HG02588 (cell line): Measurements from ENCODE around the gene MROH2B.

ENCODE experiments used
- ATAC-seq: cut with Tn5 transposase; IDR thresholded peaks from one replicate; pipeline ENCODE4 v1.9.1; 2021; ENCODE audit warnings: mild to moderate bottlenecking, moderate library complexity; ENCODE audit not compliant: unreplicated experiment

MROH2B gene

GRCh38 chr5:40976041-40976440, 95.1 kb downstream of the MROH2B start:
- no peak for ATAC-seq

GRCh38 chr5:40973364-40974004, 97.7 kb downstream of the MROH2B start:
- no peak for ATAC-seq

GRCh38 chr5:40972434-40972833, 98.7 kb downstream of the MROH2B start:
- no peak for ATAC-seq

GRCh38 chr5:40962207-40962955, 108.8 kb downstream of the MROH2B start:
- no peak for ATAC-seq

- ATAC-seq = no peak
Measured at GRCh38 chr5:40960037-40960436, 111.1 kb downstream of the MROH2B start.

GRCh38 chr5:40958811-40959210, 112.3 kb downstream of the MROH2B start:
- ATAC-seq = no peak

DNA sequence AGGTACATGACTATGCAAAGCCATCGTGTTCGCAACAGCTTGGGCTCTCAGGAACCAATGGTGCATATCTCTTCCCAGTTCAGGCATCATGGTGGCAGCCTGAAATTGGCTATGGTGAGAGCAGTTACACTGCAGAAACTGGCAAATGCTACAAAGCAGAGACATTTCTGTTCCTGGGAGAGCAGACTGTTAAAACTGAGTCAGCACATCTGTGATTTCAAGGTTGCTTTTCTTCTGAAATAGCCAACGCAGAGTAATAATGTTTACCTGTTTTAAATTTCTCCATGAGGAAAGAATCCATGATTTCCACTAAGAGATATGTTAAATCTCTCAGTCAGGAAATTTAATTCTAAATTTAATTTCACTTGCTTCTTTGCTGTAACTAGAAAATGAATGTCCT, 114.1 kb downstream of the MROH2B start:
- no peak for ATAC-seq

- ATAC-seq = no peak
Measured at GRCh38 chr5:40955313-40955712, 115.8 kb downstream of the MROH2B start.
